Endothelial cell of umbilical vein (primary cell): ENCODE results near the gene ZNHIT2. TPM values are rescaled to one million over a fixed set of nuclear protein-coding genes. Genes with fewer than 3 reads are reported as not detected.

Experiments used
- BruUV-seq: library from RNA; stranded (reverse); fragments of 400-500 nt; replicated peaks from 2 replicates; lab custom pipeline; 2021; lab: Mats Ljungman, UMichigan
- CTCF ChIA-PET: fragments of 300-600, 350-600 bp; sonication (Branson Sonifier 250); formaldehyde crosslinking; loops from one replicate; lab custom pipeline; 2021; ENCODE audit warnings: antibody characterized with exemption, inconsistent platforms; lab: Charles Lee
- POLR2A ChIA-PET: fragments of 300-600, 350-600 bp; sonication (Branson Sonifier 250); formaldehyde crosslinking; loops from one replicate; lab custom pipeline; 2021; ENCODE audit warnings: antibody characterized with exemption, inconsistent platforms; lab: Charles Lee
- DNase-seq: peaks from one replicate; pipeline ENCODE4 v3.0.0-alpha.2; 2011; ENCODE audit warnings: low read depth, low spot score
- FAIRE-seq: peaks from 2 replicates; lab custom pipeline; 2011; peaks lifted over from hg19 to GRCh38; lab: Jason Lieb, UNC
- H2AFZ ChIP-seq: 2 replicates; pipeline ENCODE4 v1.6.0; 2012; ENCODE audit warnings: low read depth, low read length, control low read depth, inconsistent platforms
- H3K27ac ChIP-seq: 2 replicates; pipeline ENCODE4 v1.5.1; 2011; ENCODE audit warnings: low read depth, mild to moderate bottlenecking, control low read depth, low read length, moderate library complexity; ENCODE audit not compliant: insufficient read depth
- H3K27me3 ChIP-seq, 2 experiments: 2 replicates each; pipeline versions ENCODE4 v1.6.0 to v1.6.1; 2011; ENCODE audit warnings: low read length in 2 of 2, mixed read lengths in 1 of 2; ENCODE audit not compliant: control insufficient read depth in 2 of 2, insufficient read depth in 2 of 2
- H3K36me3 ChIP-seq, 2 experiments: 2 replicates in 1 of 2; 3 replicates in 1 of 2; pipeline ENCODE4 v1.5.1; 2011; ENCODE audit warnings: low read length in 2 of 2, mild to moderate bottlenecking in 1 of 2, moderate library complexity in 1 of 2; ENCODE audit not compliant: control insufficient read depth in 2 of 2, insufficient read depth in 2 of 2; ENCODE audit errors: extremely low read depth in 1 of 2
- H3K4me1 ChIP-seq: 3 replicates; pipeline ENCODE4 v1.5.1; 2011; ENCODE audit warnings: mild to moderate bottlenecking, low read length; ENCODE audit not compliant: control insufficient read depth, insufficient read depth; ENCODE audit errors: extremely low read depth
- H3K4me2 ChIP-seq: 2 replicates; pipeline ENCODE4 v1.6.1; 2011; ENCODE audit warnings: low read length, control low read depth, mixed read lengths; ENCODE audit not compliant: insufficient read depth
- H3K4me3 ChIP-seq, 3 experiments: fragments of 200-600 bp in 1 of 3; sonication (generic), shearing (Covaris generic) in 1 of 3; replicated peaks in 1 of 3; 2 replicates each; pipeline ENCODE4 v1.5.1; 2011 to 2016; ENCODE audit warnings: control low read depth in 3 of 3, low read length in 3 of 3, mild to moderate bottlenecking in 2 of 3, inconsistent platforms in 1 of 3, low read depth in 1 of 3, moderate library complexity in 1 of 3; ENCODE audit not compliant: insufficient read depth in 1 of 3
- H3K79me2 ChIP-seq: 2 replicates; pipeline ENCODE4 v1.6.0; 2012; ENCODE audit warnings: low read length, inconsistent platforms; ENCODE audit not compliant: control insufficient read depth, insufficient read depth
- H3K9ac ChIP-seq: replicated peaks from 2 replicates; pipeline ENCODE3; 2011; ENCODE audit warnings: low read length, control low read depth; ENCODE audit not compliant: insufficient read depth; ENCODE audit errors: extremely low read depth
- H3K9me1 ChIP-seq: replicated peaks from 3 replicates; pipeline ENCODE4 v1.6.0; 2011; ENCODE audit warnings: mild to moderate bottlenecking, low read length; ENCODE audit not compliant: control insufficient read depth, insufficient read depth; ENCODE audit errors: extremely low read depth
- H3K9me3 ChIP-seq: replicated peaks from 2 replicates; pipeline ENCODE4 v1.5.1; 2012; ENCODE audit warnings: low read length, inconsistent platforms; ENCODE audit not compliant: control insufficient read depth, insufficient read depth
- H4K20me1 ChIP-seq: replicated peaks from 2 replicates; pipeline ENCODE3; 2011; ENCODE audit warnings: mild to moderate bottlenecking, low read length; ENCODE audit not compliant: control insufficient read depth, insufficient read depth; ENCODE audit errors: extremely low read depth
- CTCF ChIP-seq, 2 donors: IDR thresholded peaks; 1 replicate in 1 of 2; 2 replicates in 1 of 2; pipeline ENCODE4 v1.5.1; 2011; ENCODE audit warnings: low read length in 2 of 2, mild to moderate bottlenecking in 2 of 2, moderate library complexity in 2 of 2, control low read depth in 1 of 2, inconsistent platforms in 1 of 2, low read depth in 1 of 2; ENCODE audit not compliant: insufficient read depth in 1 of 2; ENCODE audit errors: extremely low read depth in 1 of 2
- EZH2 ChIP-seq: IDR thresholded peaks from 2 replicates; pipeline ENCODE4 v1.6.1; 2012; ENCODE audit warnings: borderline replicate concordance, low read depth, mild to moderate bottlenecking, moderate library complexity, low read length, inconsistent platforms; ENCODE audit not compliant: severe bottlenecking
- FOS ChIP-seq: IDR thresholded peaks from 2 replicates; pipeline ENCODE4 v1.6.1; 2011; ENCODE audit warnings: mild to moderate bottlenecking, low read length, moderate library complexity, borderline replicate concordance; ENCODE audit not compliant: insufficient read depth
- GATA2 ChIP-seq: IDR thresholded peaks from 2 replicates; pipeline ENCODE4 v1.7.0; 2011; ENCODE audit warnings: low read depth, mild to moderate bottlenecking, moderate library complexity, mixed read lengths, low read length; ENCODE audit not compliant: insufficient read length, insufficient read depth
- JUN ChIP-seq: IDR thresholded peaks from 2 replicates; pipeline ENCODE4 v1.6.1; 2011; ENCODE audit warnings: borderline replicate concordance, low read depth; ENCODE audit not compliant: insufficient read length, insufficient read depth
- MAX ChIP-seq: IDR thresholded peaks from 2 replicates; pipeline ENCODE4 v1.6.1; 2011; ENCODE audit not compliant: insufficient read depth, insufficient read length
- MYC ChIP-seq: IDR thresholded peaks from one replicate; pipeline ENCODE4 v1.6.1; 2011; ENCODE audit warnings: mild to moderate bottlenecking, low read depth, low read length
- POLR2A ChIP-seq: IDR thresholded peaks from 2 replicates; pipeline ENCODE4 v1.6.1; 2012; ENCODE audit warnings: low read depth, mild to moderate bottlenecking, control low read depth, low read length
- POLR2AphosphoS5 ChIP-seq: IDR thresholded peaks from 2 replicates; pipeline ENCODE4 v1.6.1; 2012; ENCODE audit warnings: low read depth, mild to moderate bottlenecking, control low read depth, low read length, moderate library complexity; ENCODE audit not compliant: insufficient read depth
- dilution Hi-C: fragments of 300-500 bp; cut with MboI; formaldehyde crosslinking; loops from one replicate; pipeline ENCODE4 v1.15.0; 2019; ENCODE audit warnings: low sequenced_read_pairs; ENCODE audit not compliant: extremely low pct_ligation_motif_present
- intact Hi-C: fragments of 100-400 bp; cut with micrococcal nuclease; formaldehyde crosslinking; loops from one replicate; pipeline ENCODE4 v1.10.0; 2022
- polyA plus RNA-seq, 4 experiments: library from polyadenylated mRNA; depleted of rRNA in 3 of 4; stranded (reverse) in 3 of 4; unstranded in 1 of 4; fragments of >200 nt; gene quantifications; 2 replicates each; pipeline versions ENCODE4 v1.2.1 to v1.2.3, GENCODE V29; 2011 to 2012; ENCODE audit warnings: missing spikeins in 1 of 4
- total RNA-seq: library from RNA; stranded (reverse); gene quantifications from 2 replicates; pipeline ENCODE4 v1.2.3, GENCODE V29; 2021

Gene ZNHIT2
- total and polyA plus RNA-seq, 2 donors (not counting 3 experiments of a cell fraction or from before 2014, with no cell fraction given): 7.1 to 9.0 TPM

- BruUV-seq: no TSS peak
These were observed 8.9 kb downstream of the ZNHIT2 start for GRCh38 chr11:65108469-65109123.

More at GRCh38 chr11:65108469-65109123, 8.9 kb downstream of the ZNHIT2 start:
- Histone ChIP-seq H4K20me1 (no peaks in the 10 kb centered on the region), H3K27ac (no peak overlapping the region), H3K4me1 (peaks cover 11% of the 10 kb centered on the region), H3K4me3 (no peak overlapping the region), H2AFZ (no peak overlapping the region), H3K27me3 (no peaks in the 10 kb centered on the region), H3K4me2 (no peak overlapping the region), H3K79me2 (peaks cover 4% of the 10 kb centered on the region), H3K9me1 (no peaks in the 10 kb centered on the region), H3K9ac (no peak overlapping the region), H3K9me3 (no peaks in the 10 kb centered on the region), H3K36me3 (peaks cover 0 to 16% of the 10 kb centered on the region in 2 experiments)
- ChIA-PET POLR2A (no interaction called here), CTCF (interaction anchor here (0.7 to 0.8 kb wide), 2 partner anchors 12 to 73 kb away, joined by 3 read pairs; partner anchors contain the start of genes CAPN1 and VPS51)
- DNase-seq (no peak), FAIRE-seq (no peak)
- TF ChIP-seq MAX (no peak), POLR2AphosphoS5 (no peak), CTCF (IDR thresholded peaks at IDR 0.05; ENCODE audit: extremely low read depth in 1 of 2, insufficient read depth in 1 of 2, low read depth in 1 of 2, low read length in 2 of 2) (no peak), EZH2 (no peak), FOS (no peak), MYC (no peak), POLR2A (no peak), JUN (no peak), GATA2 (no peak)
- intact Hi-C loops: no loop called here
- dilution Hi-C loops: no loop called here
